Effector memory CD4-positive, alpha-beta T cell (primary cell): ENCODE results near the gene ZDHHC11B.
"Not testable (repeated sequence)": the region's sequence is repeated elsewhere in the genome, so short reads cannot be mapped to it uniquely, and the experiment has no call there.

Experiments
- DNase-seq, 3 donors: peaks; one replicate each; pipeline ENCODE4 v3.0.0-alpha.2; 2020
- H3K27ac ChIP-seq: 2 replicates; pipeline ENCODE4 v1.7.0; 2013; ENCODE audit warnings: mild to moderate bottlenecking, low read length, moderate library complexity; ENCODE audit not compliant: insufficient read depth, poor library complexity, severe bottlenecking
- H3K27me3 ChIP-seq: replicated peaks from 2 replicates; pipeline ENCODE4 v1.7.0; 2013; ENCODE audit warnings: mild to moderate bottlenecking, low read length; ENCODE audit not compliant: insufficient read depth, control insufficient read depth, poor library complexity, severe bottlenecking
- H3K36me3 ChIP-seq: 2 replicates; pipeline ENCODE4 v1.7.0; 2013; ENCODE audit warnings: mild to moderate bottlenecking, low read length, moderate library complexity; ENCODE audit not compliant: control insufficient read depth, insufficient read depth
- H3K4me1 ChIP-seq: 2 replicates; pipeline ENCODE4 v1.7.0; 2013; ENCODE audit warnings: low read length, mild to moderate bottlenecking; ENCODE audit not compliant: control insufficient read depth, insufficient read depth, poor library complexity, severe bottlenecking
- H3K4me3 ChIP-seq: 2 replicates; pipeline ENCODE4 v1.7.0; 2013; ENCODE audit warnings: low read length, low read depth, mild to moderate bottlenecking; ENCODE audit not compliant: insufficient read depth, poor library complexity, severe bottlenecking
- H3K9me3 ChIP-seq: 2 replicates; pipeline ENCODE4 v1.7.0; 2013; ENCODE audit warnings: mild to moderate bottlenecking, low read length, moderate library complexity; ENCODE audit not compliant: control insufficient read depth

ZDHHC11B gene

GRCh38 chr5:776862-777711, 7.4 kb downstream of the ZDHHC11B start:
- Histone ChIP-seq H3K4me1 (no peaks in the 10 kb centered on the region), H3K36me3 (no peaks in the 10 kb centered on the region), H3K9me3 (no peaks in the 10 kb centered on the region), H3K4me3 (no peak overlapping the region), H3K27me3 (no peaks in the 10 kb centered on the region), H3K27ac (no peak overlapping the region)
- no peak for DNase-seq

- Histone ChIP-seq H3K9me3 (no peaks in the 10 kb centered on the region), H3K36me3 (no peaks in the 10 kb centered on the region), H3K27me3 (no peaks in the 10 kb centered on the region), H3K4me1 (no peaks in the 10 kb centered on the region), H3K27ac (no peak overlapping the region), H3K4me3 (no peak overlapping the region)
- DNase-seq: no peak
These were observed 8.3 kb downstream of the ZDHHC11B start for GRCh38 chr5:775961-776861.

GRCh38 chr5:775595-775960, 9.0 kb downstream of the ZDHHC11B start:
- not testable (repeated sequence) for H3K27me3 ChIP-seq, DNase-seq, H3K9me3 ChIP-seq, H3K27ac ChIP-seq, H3K36me3 ChIP-seq, H3K4me1 ChIP-seq, H3K4me3 ChIP-seq

GRCh38 chr5:774854-775505, 9.5 kb downstream of the ZDHHC11B start:
- H3K27me3 ChIP-seq, H3K36me3 ChIP-seq, DNase-seq, H3K4me1 ChIP-seq, H3K4me3 ChIP-seq, H3K27ac ChIP-seq, H3K9me3 ChIP-seq: not testable (repeated sequence)

- H3K27ac ChIP-seq, DNase-seq, H3K36me3 ChIP-seq, H3K4me3 ChIP-seq, H3K4me1 ChIP-seq, H3K9me3 ChIP-seq, H3K27me3 ChIP-seq: not testable (repeated sequence)
These were observed 10.2 kb downstream of the ZDHHC11B start for GRCh38 chr5:774304-774703.

- no peak for DNase-seq
- Histone ChIP-seq H3K4me3 (no peak overlapping the region), H3K27ac (no peak overlapping the region), H3K27me3 (no peaks in the 10 kb centered on the region), H3K9me3 (no peaks in the 10 kb centered on the region), H3K4me1 (no peaks in the 10 kb centered on the region), H3K36me3 (no peaks in the 10 kb centered on the region)
These were observed 10.8 kb downstream of the ZDHHC11B start for GRCh38 chr5:773517-774264.

- H3K36me3 ChIP-seq, H3K27me3 ChIP-seq, H3K4me3 ChIP-seq, H3K9me3 ChIP-seq, H3K4me1 ChIP-seq, DNase-seq, H3K27ac ChIP-seq: not testable (repeated sequence)
These were observed 11.6 kb downstream of the ZDHHC11B start for GRCh38 chr5:772931-773330.

GRCh38 chr5:772547-772890, 12.0 kb downstream of the ZDHHC11B start:
- H3K4me1 ChIP-seq, H3K36me3 ChIP-seq, DNase-seq, H3K27me3 ChIP-seq, H3K9me3 ChIP-seq, H3K27ac ChIP-seq, H3K4me3 ChIP-seq: not testable (repeated sequence)

GRCh38 chr5:771841-772546, 12.5 kb downstream of the ZDHHC11B start:
- H3K27me3 ChIP-seq, H3K36me3 ChIP-seq, H3K27ac ChIP-seq, H3K4me3 ChIP-seq, H3K4me1 ChIP-seq, H3K9me3 ChIP-seq, DNase-seq: not testable (repeated sequence)
